OCI-LY7 (cell line): ENCODE results near the gene LCN12. TPM values are rescaled to one million over a fixed set of nuclear protein-coding genes. Genes with fewer than 3 reads are reported as not detected.
A peak's percentile ranks its signal among the peaks of the same experiment; 100 is the strongest.

Source experiments
- BruUV-seq: library from RNA; stranded (reverse); fragments of 400-500 nt; replicated peaks from 2 replicates; lab custom pipeline; 2021; lab: Mats Ljungman, UMichigan
- CTCF ChIA-PET: fragments of 300-600 bp; sonication (Branson Sonifier 250); formaldehyde crosslinking; loops from one replicate; lab custom pipeline; 2022; ENCODE audit warnings: antibody characterized with exemption; ENCODE audit not compliant: unreplicated experiment; lab: Charles Lee
- POLR2A ChIA-PET: fragments of 300-600 bp; sonication (Branson Sonifier 250); formaldehyde crosslinking; loops from one replicate; lab custom pipeline; 2022; ENCODE audit warnings: antibody characterized with exemption; lab: Charles Lee
- DNase-seq: peaks from one replicate; pipeline ENCODE4 v3.0.0-alpha.2; 2015; ENCODE audit warnings: low spot score
- H2AFZ ChIP-seq: fragments of 200-600 bp; sonication (generic), shearing (Covaris generic); 2 replicates; pipeline ENCODE4 v1.6.1; 2014; ENCODE audit warnings: mild to moderate bottlenecking, antibody characterized with exemption, low read length, moderate library complexity
- H3K27ac ChIP-seq: fragments of 200-600 bp; sonication (generic); 2 replicates; pipeline ENCODE4 v1.5.1; 2014; ENCODE audit warnings: mixed run types, low read depth, mild to moderate bottlenecking, moderate library complexity, low read length, inconsistent platforms; ENCODE audit not compliant: poor library complexity, severe bottlenecking
- H3K36me3 ChIP-seq: fragments of 200-600 bp; sonication (generic); 2 replicates; pipeline ENCODE4 v1.6.1; 2014; ENCODE audit warnings: mild to moderate bottlenecking, antibody characterized with exemption, low read length, moderate library complexity, mixed read lengths; ENCODE audit not compliant: insufficient read depth
- H3K4me1 ChIP-seq: fragments of 200-600 bp; sonication (generic); 2 replicates; pipeline ENCODE4 v1.5.1; 2014; ENCODE audit warnings: mild to moderate bottlenecking, low read length; ENCODE audit not compliant: insufficient read depth, poor library complexity, severe bottlenecking
- H3K4me2 ChIP-seq: fragments of 200-600 bp; sonication (generic); 2 replicates; pipeline ENCODE4 v1.6.1; 2014; ENCODE audit warnings: mild to moderate bottlenecking, low read length
- H3K4me3 ChIP-seq: fragments of 200-600 bp; sonication (generic); 2 replicates; pipeline ENCODE4 v1.5.1; 2014; ENCODE audit warnings: mild to moderate bottlenecking, low read depth, low read length; ENCODE audit not compliant: poor library complexity, severe bottlenecking
- H3K79me2 ChIP-seq: fragments of 200-600 bp; sonication (generic); 2 replicates; pipeline ENCODE4 v1.6.1; 2016; ENCODE audit warnings: low read depth, mild to moderate bottlenecking, low read length, moderate library complexity, mixed read lengths; ENCODE audit not compliant: insufficient read depth
- H3K9me2 ChIP-seq: fragments of 200-600 bp; sonication (generic); 2 replicates; pipeline ENCODE4 v1.6.1; 2016; ENCODE audit warnings: mild to moderate bottlenecking, low read length, mixed read lengths; ENCODE audit not compliant: insufficient read depth
- H3K9me3 ChIP-seq: fragments of 200-600 bp; sonication (generic); 2 replicates; pipeline ENCODE4 v1.6.1; 2014; ENCODE audit warnings: mild to moderate bottlenecking, mixed run types, low read length, mixed read lengths
- H4K20me1 ChIP-seq: fragments of 200-600 bp; sonication (generic); 2 replicates; pipeline ENCODE4 v1.6.1; 2014; ENCODE audit warnings: mild to moderate bottlenecking, antibody characterized with exemption, low read length, moderate library complexity, mixed read lengths; ENCODE audit not compliant: insufficient read depth
- CTCF ChIP-seq: fragments of 200-600 bp; sonication (generic); conservative IDR thresholded peaks from 2 replicates; pipeline ENCODE4 v1.5.1; 2014; ENCODE audit warnings: mild to moderate bottlenecking, antibody characterized with exemption, low read length, moderate library complexity, mixed read lengths
- EZH2phosphoT487 ChIP-seq: fragments of 200-600 bp; sonication (generic); IDR thresholded peaks from 2 replicates; pipeline ENCODE4 v1.6.1; 2018; ENCODE audit warnings: low read depth, borderline replicate concordance, mild to moderate bottlenecking, mixed run types, antibody characterized with exemption, low read length, moderate library complexity, mixed read lengths
- intact Hi-C: fragments of 100-400 bp; cut with micrococcal nuclease; formaldehyde crosslinking; loops from one replicate; pipeline ENCODE4 v1.10.0; 2022; ENCODE audit not compliant: unreplicated experiment
- total RNA-seq, 2 experiments: library from RNA; depleted of rRNA in 1 of 2; stranded (reverse); fragments of >200 nt in 1 of 2; shearing (Covaris generic) in 1 of 2; gene quantifications; 2 replicates each; pipeline ENCODE4 v1.2.3, GENCODE V29; 2014 to 2022

The LCN12 gene
- total RNA-seq, 2 experiments from 2014 or later, result 0.95 to 3.7 TPM

GRCh38 chr9:136991993-136992818 lies 40.1 kb downstream of the LCN12 start, which contains the start of gene PAXX:
Gene PAXX, plus strand, starts transcription at chr9:136992422. Its CDS starts 22 bp downstream, at chr9:136992444.
- peak within 1 kb of the TSS; percentile 63 for H3K27ac ChIP-seq
- TSS peak; percentile 94 for BruUV-seq
- POLR2A ChIA-PET, result interaction anchor here (0.5 to 1.5 kb wide), 9 partner anchors 9 to 462 kb away, joined by 3 to 7 read pairs (median 4); partner anchors contain the start of gene LCNL1
- intact Hi-C loops, result loop anchor here (2.0 kb wide), 1 partner anchor 47 kb away; the partner anchor contains the start of genes C8G and FBXW5
- CTCF ChIA-PET, result interaction anchor here (0.6 kb wide), 2 partner anchors 17 to 32 kb away, joined by 3 to 14 read pairs; no protein-coding TSS in a partner anchor
- H3K9me2 ChIP-seq, result no peaks in the 10 kb centered on the region
- H3K9me3 ChIP-seq, result no peaks in the 10 kb centered on the region
- TF ChIP-seq CTCF (no peak), EZH2phosphoT487 (no peak)
- peaks cover 28% of the 10 kb centered on the region for H3K4me1 ChIP-seq
- 0 out of 2 replicates have a peak, but pooled peaks cover 3% of the 10 kb centered on the region for H3K36me3 ChIP-seq
- H3K4me2 ChIP-seq, result peak within 1 kb of the TSS; percentile 94
- H3K79me2 ChIP-seq, result no peaks in the 10 kb centered on the region; the same call in 1 of the 2 replicates
- H4K20me1 ChIP-seq, result no peaks in the 10 kb centered on the region
- peak within 1 kb of the TSS; percentile 79 for H3K4me3 ChIP-seq
- H2AFZ ChIP-seq, result peak within 1 kb of the TSS; percentile 60
- DNase-seq, result peak; percentile 94

GRCh38 chr9:136992819-136993369 lies 40.8 kb downstream of the LCN12 start:
- H3K79me2 ChIP-seq, result no peaks in the 10 kb centered on the region; the same call in 1 of the 2 replicates
- peak overlapping the region; percentile 94 for H3K4me2 ChIP-seq
- ChIA-PET POLR2A (interaction anchor here (0.6 to 1.5 kb wide), 6 partner anchors 8 to 263 kb away, joined by 3 to 7 read pairs (median 4); partner anchors contain the start of gene LCNL1), CTCF (interaction anchor here (0.6 kb wide), 1 partner anchor 17 kb away, joined by 3 read pairs; no protein-coding TSS in a partner anchor)
- TF ChIP-seq CTCF (no peak), EZH2phosphoT487 (no peak)
- intact Hi-C loops, result loop anchor here (2.0 kb wide), 1 partner anchor 48 kb away; the partner anchor contains the start of genes C8G and FBXW5
- peak overlapping the region; percentile 60; the same call in 1 of the 2 replicates for H2AFZ ChIP-seq
- BruUV-seq, result no TSS peak
- DNase-seq, result no peak
- H3K9me3 ChIP-seq, result no peaks in the 10 kb centered on the region
- no peaks in the 10 kb centered on the region for H4K20me1 ChIP-seq
- H3K36me3 ChIP-seq, result 0 out of 2 replicates have a peak, but pooled peaks cover 3% of the 10 kb centered on the region
- H3K27ac ChIP-seq, result peak overlapping the region; percentile 63
- H3K4me3 ChIP-seq, result peak overlapping the region; percentile 79
- H3K4me1 ChIP-seq, result peaks cover 35% of the 10 kb centered on the region
- H3K9me2 ChIP-seq, result no peaks in the 10 kb centered on the region
